H1 (cell line): ENCODE measurements around the gene KLHDC10. TPM values are rescaled to one million over a fixed set of nuclear protein-coding genes. Genes with fewer than 3 reads are reported as not detected.

Experiments used
- NANOG ChIP-seq: IDR thresholded peaks from 2 replicates; pipeline ENCODE4 v1.6.1; 2011; ENCODE audit warnings: low read length, low read depth, mild to moderate bottlenecking, inconsistent platforms; ENCODE audit not compliant: insufficient read depth, poor library complexity, severe bottlenecking
- RXRA ChIP-seq: IDR thresholded peaks from 2 replicates; pipeline ENCODE4 v1.6.1; 2011; ENCODE audit warnings: low read depth, mild to moderate bottlenecking, low read length, moderate library complexity; ENCODE audit not compliant: insufficient read depth
- TBP ChIP-seq: IDR thresholded peaks from 2 replicates; pipeline ENCODE4 v1.6.1; 2011; ENCODE audit warnings: low read depth, low read length, improper control_type of control experiment
- ZNF274 ChIP-seq: IDR thresholded peaks from 2 replicates; pipeline ENCODE4 v1.7.0; 2012; ENCODE audit warnings: low read length, borderline replicate concordance; ENCODE audit errors: extremely low read depth
- polyA plus RNA-seq, 7 experiments: library from polyadenylated mRNA; depleted of rRNA in 3 of 7; stranded (reverse) in 5 of 7; unstranded in 2 of 7; fragments of >200 nt in 5 of 7; fragments of 200-250 nt in 2 of 7; gene quantifications; 1 replicate in 5 of 7; 2 replicates in 1 of 7; 4 replicates in 1 of 7; pipeline versions ENCODE4 v1.2.1 to v1.2.3, GENCODE V29; 2011 to 2013; ENCODE audit warnings: missing spikeins in 2 of 7, mixed read lengths in 2 of 7
- total RNA-seq: library from RNA; stranded (reverse); fragmentation: NEBNext Ultra II Directional; extraction: Animal tissue kit (Norgen Biotek cat#: 25700); gene quantifications from 2 replicates; pipeline ENCODE4 v1.2.1, GENCODE V29; 2021

KLHDC10 gene
- total and polyA plus RNA-seq, 2 of the 8 experiments (the other 6 are each of a cell fraction or from before 2014, with no cell fraction given) = 6.6 to 14.5 TPM

DNA sequence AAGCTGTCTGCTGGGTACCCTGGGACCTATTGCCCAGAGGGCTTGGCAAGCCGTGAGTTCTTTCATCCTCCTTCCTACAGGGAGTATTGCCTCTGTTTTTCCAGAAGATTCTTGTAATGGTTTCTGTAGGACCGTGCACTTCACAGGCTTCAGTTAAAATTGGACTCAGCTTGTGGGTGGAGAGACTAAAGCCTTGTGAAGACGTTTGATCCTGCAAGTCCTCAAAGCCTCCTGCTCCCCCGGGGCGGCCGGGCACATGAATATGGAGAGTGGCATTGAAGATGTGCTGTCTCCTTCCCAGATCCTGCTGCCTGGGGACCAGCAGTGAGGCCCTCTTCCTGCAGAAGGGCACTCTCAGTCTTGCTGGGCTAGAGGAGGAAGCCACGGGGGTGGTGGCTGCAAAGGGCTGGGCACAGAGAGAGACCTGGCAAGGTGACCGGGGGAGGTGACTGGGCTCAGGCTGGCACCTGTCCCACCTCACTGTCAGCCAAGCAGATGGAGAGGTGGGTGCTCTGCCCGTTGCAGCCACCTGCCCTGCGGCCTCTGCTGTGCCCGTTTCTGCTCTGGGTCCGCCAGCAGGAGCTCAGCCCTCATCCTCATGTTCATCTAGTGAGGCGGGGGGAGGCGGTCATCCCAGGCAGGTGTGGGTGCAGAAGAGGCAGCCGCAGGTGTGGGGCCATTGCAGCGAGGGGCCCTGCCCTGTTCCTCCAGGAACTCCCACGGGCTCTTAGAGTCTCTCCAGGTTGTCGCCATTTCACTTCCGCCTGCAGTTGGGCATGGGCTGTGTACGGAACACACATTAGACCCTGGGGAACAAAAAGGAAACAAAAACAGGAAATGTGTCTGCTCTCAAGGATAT, 79.2 kb downstream of the KLHDC10 start (continued):
- no peak for TF ChIP-seq RXRA
- no peak for TF ChIP-seq NANOG
- TF ChIP-seq ZNF274 = no peak
- TF ChIP-seq TBP = no peak
